ENCODE data around the gene RTL1.

Gene RTL1

GRCh38 chr14:100866666-100867630 is 36.6 kb downstream of the RTL1 start:
- in situ Hi-C loops (cut with MboI; ENCODE audit: low sequenced_read_pairs), result no loop called here

DNA sequence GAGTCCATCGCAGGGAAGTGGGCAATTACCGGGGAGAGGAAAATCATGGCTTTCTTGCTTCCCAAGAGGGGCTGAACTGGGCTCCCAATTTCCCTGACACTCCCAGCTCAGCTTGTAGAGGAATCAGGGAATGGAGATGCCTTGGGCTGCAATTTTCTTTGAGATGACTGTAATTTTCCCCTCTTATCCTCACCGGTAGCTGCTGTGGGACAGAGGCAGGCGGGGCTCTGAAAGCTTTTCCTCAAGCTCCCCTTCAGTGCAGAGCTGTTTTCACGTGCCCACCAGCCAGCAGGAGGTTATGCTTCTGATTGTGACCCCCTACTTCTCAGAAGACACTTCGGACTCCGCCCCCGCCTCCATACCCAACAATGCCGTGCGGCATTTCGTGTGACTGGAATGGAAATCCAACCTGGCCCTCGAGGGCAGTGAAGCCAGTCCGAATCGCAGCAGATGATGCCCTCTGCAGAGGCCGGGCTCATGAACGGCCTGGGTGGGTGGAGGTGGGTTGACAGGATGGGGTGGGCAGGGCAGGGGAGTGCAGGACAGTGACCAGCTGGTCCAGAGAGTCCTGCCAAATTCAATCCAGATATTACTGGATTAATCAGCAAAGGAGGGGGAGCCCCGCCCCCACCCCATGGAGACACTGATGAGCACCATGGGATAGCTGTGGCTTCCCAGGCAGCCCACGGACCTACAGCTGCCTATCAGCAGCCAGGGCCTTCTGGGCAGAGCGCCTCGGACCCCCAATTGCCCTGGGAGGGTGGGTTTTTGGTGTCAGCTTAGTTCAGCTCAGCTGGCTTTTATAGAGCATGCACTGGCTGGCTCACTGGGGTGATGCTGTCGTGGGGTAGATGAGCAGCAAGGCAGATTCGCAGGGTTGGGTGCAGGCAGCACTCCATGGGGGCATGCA is 37.6 kb downstream of the RTL1 start:
- in situ Hi-C loops (cut with MboI; ENCODE audit: low sequenced_read_pairs), result no loop called here

DNA sequence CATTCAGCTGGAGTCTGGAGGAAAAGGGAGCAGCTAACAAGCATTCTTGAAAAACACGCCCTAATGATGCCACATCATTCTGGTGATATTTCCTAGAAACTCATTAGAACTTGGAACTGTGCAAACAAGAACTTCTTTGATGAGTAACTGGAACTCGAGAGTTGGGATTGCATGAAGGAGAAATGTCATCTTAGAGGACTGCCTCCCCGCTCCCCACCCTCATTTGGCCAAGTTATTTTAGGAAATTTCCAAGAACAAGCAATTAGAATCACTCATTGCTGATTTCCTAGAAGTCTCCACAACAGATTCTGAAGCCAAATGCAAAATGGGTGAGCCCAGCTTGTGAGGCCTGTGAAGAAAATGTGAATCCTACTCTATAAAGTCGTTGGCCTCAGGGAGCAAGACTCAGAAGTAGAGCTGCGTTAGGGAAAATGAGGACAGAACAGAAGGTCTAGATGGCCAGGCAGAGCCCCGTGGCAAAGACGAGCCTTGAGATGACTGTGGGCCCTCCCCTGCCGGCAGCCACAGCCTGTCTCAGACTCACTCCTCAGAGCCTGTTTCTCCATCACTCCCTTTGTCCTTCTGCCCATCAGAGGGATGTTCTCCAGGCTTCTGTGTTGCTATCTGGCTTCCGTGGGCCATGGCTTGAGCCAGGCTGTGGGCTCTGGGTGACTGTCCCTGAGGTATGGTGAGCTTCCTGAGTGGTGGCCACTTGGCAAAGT is 38.4 kb downstream of the RTL1 start:
- in situ Hi-C loops (cut with MboI; ENCODE audit: low sequenced_read_pairs), result no loop called here

DNA sequence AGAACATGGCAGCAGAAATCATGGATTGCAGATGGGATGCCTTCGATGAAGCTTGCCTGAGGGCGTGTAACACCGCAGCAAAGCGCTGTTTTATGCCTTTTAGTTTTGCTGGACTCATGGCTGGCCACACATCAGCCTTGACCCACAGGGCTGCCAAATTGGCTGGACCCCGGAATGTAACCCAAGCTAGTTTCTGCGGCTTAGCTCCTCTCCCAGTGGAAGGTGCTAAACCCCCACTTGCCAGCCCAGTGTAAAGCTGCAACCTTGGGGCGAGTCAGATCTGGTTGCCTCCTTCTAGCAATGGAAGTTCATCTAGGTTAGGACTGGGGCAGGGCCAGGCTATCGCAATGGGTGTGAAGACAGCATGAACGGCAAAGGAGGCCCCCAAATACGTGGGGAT is 39.3 kb downstream of the RTL1 start:
- in situ Hi-C loops (cut with MboI; ENCODE audit: low sequenced_read_pairs), result no loop called here

DNA sequence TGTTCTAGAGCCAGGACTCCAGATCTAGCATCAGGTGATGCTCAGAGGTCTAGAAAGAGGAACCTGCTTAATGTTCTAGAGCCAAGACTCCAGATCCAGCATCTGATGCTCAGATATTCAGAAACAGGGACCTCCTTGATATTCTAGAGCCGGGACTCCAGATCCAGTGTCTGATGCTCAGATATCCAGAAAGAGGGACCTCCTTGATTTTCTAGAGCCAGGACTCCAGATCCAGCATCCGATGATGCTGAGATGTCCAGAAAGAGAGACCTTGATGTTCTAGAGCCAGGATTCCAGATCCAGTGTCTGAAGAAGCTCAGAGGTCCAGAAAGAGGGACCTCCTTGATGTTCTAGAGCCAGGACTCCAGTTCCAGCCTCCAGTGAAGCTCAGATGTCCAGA is 40.7 kb downstream of the RTL1 start:
- in situ Hi-C loops (cut with MboI; ENCODE audit: low sequenced_read_pairs), result no loop called here

DNA sequence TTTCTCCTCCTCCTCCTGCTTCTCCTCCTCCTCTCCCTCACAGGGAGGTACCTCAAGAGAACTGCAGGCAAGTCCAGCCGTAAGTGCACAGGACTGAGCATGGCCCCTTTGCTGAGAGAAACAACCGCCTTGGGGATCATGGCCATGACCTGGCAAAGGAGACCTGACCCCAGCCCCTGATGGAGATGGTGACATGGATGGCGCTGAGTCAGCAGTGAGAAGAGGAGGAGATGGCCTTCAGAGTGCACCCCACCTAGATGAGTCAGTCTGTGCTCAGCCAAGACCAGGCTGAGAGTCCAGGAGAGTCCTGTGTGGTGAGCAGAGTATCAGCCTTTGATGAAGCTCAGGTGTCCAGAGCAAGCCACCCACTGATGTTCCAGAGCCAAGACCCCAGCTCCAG is 41.2 kb downstream of the RTL1 start:
- in situ Hi-C loops (cut with MboI; ENCODE audit: low sequenced_read_pairs), result no loop called here

GRCh38 chr14:100861937-100862247 is 41.6 kb downstream of the RTL1 start:
- in situ Hi-C loops (cut with MboI; ENCODE audit: low sequenced_read_pairs), result no loop called here

GRCh38 chr14:100861188-100861936 is 42.2 kb downstream of the RTL1 start:
- in situ Hi-C loops (cut with MboI; ENCODE audit: low sequenced_read_pairs), result no loop called here

- in situ Hi-C loops (cut with MboI; ENCODE audit: low sequenced_read_pairs), result no loop called here
Observed at GRCh38 chr14:100860556-100861187, 42.9 kb downstream of the RTL1 start.

GRCh38 chr14:100859781-100860180 is 43.7 kb downstream of the RTL1 start:
- in situ Hi-C loops (cut with MboI; ENCODE audit: low sequenced_read_pairs), result no loop called here

DNA sequence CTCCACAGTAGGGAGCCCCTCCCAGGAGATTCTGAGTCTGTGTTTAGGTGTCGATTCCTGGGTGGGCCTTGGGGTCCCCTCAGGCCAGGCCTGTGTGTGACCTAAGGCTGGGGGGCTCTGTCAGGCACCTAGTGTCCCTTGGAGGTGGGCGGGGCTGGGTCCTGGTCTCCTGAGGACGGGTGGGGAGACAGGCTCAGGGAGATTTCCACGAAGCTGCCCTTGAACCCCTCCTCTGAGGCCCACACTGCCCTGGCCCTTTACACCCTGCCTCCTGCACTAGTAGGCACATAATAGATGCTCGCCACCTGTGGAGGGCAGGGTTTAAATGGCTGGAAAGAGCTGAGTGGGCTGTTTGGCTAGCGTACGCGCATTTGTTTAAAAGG is 44.7 kb downstream of the RTL1 start:
- in situ Hi-C loops (cut with MboI; ENCODE audit: low sequenced_read_pairs), result no loop called here

DNA sequence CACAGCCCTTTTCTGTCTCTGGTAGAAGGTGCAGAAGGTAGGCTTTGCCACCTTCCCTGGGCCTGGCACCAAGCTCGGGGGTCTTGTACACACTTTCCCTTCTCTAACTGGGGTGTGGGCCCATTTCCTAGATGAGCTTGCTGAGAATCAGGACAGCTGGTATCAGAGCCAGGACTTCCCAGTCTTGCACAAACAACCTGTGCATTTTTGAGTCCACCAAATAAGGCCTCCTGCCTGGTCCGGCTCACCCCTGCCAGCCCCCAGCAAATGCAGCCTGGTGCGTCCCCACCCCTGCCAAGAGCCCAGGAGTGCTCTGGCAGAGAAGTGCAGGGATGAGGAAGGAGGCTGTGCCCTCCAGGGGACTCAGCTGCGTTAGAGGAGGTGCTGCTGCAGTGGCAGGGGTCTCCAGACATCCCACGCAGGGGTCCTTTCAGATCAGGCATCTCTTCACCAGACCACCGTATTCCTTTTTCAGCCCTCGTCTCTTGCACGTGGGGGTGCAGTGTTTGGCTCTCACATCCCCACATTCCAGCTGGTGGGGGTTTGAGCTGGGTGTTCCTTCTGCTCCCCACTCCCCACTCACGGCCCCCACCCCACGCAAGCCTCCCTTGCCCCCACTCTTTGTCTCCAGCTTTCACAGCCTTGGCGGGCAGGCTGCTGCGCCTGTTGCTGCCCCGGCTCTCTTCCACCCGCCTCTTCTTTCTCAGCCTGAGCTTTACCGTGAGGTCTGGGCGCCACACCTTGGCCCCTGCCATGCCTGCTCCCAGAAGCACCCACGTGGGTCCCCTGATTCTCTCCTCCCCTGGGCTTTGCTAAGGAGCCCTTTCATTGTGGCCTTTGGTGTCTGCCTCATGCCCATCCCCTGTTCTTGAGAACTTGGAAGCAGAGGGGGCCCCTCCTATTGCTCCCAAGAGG is 45.3 kb downstream of the RTL1 start:
- in situ Hi-C loops (cut with MboI; ENCODE audit: low sequenced_read_pairs), result no loop called here

DNA sequence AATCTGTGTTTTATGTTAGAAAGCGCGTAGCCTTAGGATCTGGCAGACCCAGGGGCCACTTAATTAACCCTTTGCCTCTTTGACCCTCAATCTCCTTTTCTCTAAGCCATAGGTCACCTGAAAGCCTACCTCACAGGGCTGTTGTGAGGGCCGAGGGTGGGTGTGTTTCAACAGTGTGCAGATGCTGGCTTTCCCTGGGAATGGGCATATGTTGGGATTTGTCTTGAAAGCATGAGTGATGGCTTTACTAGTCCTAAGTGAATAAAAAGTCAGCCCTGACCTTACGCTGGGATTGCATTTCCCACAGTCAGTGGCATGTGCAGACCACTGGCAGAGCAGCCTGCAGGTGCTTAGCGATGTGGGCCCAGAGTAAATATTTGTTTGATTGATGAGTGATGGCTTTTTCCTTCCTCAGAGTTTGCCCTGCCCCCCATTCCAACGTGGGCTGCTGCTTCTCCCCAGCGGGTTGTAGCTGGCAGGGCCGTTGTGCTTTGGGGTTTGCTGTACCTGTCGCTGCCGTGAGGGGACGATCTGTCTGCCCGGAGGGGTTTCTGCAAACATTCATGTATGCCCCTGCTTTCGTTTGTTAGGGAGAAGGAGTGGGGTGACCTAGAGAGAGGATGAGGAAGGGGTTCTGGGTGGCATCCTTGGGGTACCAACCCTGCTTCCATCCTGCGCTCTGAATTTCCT is 46.1 kb downstream of the RTL1 start:
- in situ Hi-C loops (cut with MboI; ENCODE audit: low sequenced_read_pairs), result no loop called here

DNA sequence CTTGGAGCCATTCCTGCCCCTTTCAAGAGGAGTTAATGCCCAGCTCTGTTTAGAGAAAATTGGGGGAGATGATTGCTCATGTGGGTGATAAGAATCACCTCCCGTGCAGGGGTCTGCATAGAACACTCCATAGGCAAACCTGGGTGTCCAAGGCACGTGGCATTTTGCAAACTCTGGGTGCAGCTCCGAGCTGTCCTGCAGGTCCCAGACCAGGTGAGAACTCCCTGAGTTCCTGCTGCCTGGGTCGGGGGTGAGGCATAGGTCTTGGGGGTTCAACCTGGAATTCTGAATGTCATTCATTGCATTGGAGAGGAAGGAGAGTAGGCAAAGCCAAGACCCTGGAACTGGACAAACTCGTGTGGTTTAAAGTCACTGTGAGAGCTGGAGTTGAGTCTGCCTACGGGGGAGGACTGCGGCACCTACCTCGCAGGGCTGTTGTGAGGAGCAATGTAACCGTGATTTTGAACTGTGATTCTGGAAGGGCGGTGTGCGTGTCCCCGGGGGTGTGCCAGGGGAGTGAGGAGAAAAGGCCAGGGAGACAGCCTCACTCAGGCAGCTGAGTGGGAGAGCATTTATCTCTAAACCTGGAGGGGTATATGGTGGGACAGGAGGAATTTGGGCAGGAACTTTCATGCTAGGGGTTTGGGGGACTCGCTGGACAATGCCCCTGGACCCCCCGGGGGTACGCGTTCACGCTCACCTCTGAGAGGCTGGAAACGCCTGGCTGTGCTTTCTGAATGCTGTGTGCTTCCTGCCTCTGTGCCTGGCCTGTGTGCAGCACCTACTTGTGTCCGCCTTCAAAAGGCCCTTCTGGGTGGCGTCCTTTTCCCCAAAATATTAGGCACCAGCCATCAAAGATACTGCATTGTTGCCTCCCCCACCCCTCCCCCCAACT is 47.2 kb downstream of the RTL1 start:
- in situ Hi-C loops (cut with MboI; ENCODE audit: low sequenced_read_pairs), result no loop called here

DNA sequence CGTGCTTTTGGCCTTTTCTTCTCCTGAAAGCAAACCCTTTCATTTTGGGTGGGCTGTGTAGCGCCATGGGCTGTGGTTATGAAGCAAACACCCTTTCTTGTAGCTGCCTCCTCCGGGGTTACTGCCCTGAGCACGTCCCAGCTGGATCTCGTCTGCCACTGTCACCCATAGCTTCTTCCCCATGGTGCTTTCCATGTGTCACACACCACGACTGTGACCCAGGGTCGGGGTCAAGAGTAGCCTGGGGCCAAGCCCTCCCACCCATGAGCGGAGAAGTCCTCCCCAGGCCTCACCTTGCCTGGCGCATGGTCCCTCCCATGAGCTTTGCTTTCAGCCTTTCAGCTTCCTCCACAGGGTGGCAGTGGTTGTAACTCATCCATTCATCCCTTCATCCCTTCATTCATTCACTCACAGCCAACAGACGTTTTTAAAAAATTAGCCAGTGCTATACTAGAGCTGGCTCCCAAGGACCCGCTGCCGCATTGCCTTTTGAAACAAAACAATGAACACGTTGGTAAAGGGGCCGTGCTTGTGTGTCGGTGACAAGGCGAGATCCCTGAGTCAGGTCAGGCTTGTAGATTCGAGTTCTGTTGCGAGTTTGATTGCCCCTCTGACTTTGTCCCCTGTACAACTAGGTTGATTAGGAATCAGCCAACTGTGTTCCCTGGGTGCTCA is 48.1 kb downstream of the RTL1 start:
- in situ Hi-C loops (cut with MboI; ENCODE audit: low sequenced_read_pairs), result no loop called here

DNA sequence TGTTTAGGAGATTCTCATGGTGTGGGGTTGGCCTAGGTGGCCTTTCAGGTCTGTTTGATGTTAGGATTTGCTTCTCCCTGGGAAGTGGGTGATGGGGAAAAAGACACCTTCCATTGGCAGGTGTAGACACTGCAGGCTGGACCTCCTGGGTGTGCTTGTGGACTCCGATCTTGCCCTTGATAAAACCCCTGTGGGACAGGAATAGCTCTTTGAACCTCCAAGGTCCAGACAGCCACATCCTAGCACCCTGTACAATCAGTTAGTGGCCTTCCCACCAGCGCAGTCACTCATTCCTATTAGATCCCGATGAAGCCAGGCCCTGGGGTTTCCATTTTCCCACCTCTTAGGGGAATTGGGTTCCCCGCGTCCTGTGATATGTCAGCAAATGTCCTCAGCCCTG is 49.1 kb downstream of the RTL1 start:
- in situ Hi-C loops (cut with MboI; ENCODE audit: low sequenced_read_pairs), result no loop called here
